ENCODE measurements around the gene CACNB4. TPM values are rescaled to one million over a fixed set of nuclear protein-coding genes. Genes with fewer than 3 reads are reported as not detected.
"Not testable (repeated sequence)": the region's sequence is repeated elsewhere in the genome, so short reads cannot be mapped to it uniquely, and the experiment has no call there.

The CACNB4 gene
- 6.4 TPM for polyA plus RNA-seq (ENCODE audit: insufficient read length)

- DNase-seq, result peak; percentile 55
Observed at GRCh38 chr2:152098496-152099366, at the start of gene CACNB4. CACNB4 (minus strand) TSS chr2:152099044.

- DNase-seq, result no peak
Observed at GRCh38 chr2:152134488-152135280, 35.8 kb upstream of the CACNB4 start.

GRCh38 chr2:152132306-152132705, 33.5 kb upstream of the CACNB4 start:
- DNase-seq, result no peak

- no peak for DNase-seq
Observed at GRCh38 chr2:152127628-152128027, 28.8 kb upstream of the CACNB4 start.

GRCh38 chr2:152126664-152127063, 27.8 kb upstream of the CACNB4 start:
- DNase-seq, result no peak

- no peak for DNase-seq
Observed at GRCh38 chr2:152122161-152122560, 23.3 kb upstream of the CACNB4 start.

GRCh38 chr2:152120430-152120829, 21.6 kb upstream of the CACNB4 start:
- DNase-seq, result no peak

GRCh38 chr2:152115952-152116351, 17.1 kb upstream of the CACNB4 start:
- DNase-seq, result no peak

- DNase-seq, result no peak
Observed at GRCh38 chr2:152114366-152114765, 15.5 kb upstream of the CACNB4 start.

- DNase-seq, result not testable (repeated sequence)
Observed at GRCh38 chr2:152107140-152107539, 8.3 kb upstream of the CACNB4 start.

GRCh38 chr2:152106464-152106863, 7.6 kb upstream of the CACNB4 start:
- no peak for DNase-seq

GRCh38 chr2:152103271-152103670, 4.4 kb upstream of the CACNB4 start:
- DNase-seq, result no peak

- DNase-seq, result no peak
Observed at GRCh38 chr2:152100961-152101360, 2.1 kb upstream of the CACNB4 start.

- DNase-seq, result peak; percentile 28
Observed at GRCh38 chr2:152099367-152100050, 665 bp upstream of the CACNB4 start.

GRCh38 chr2:152097801-152098495, 896 bp downstream of the CACNB4 start:
- peak; percentile 49 for DNase-seq

- peak; percentile 43 for DNase-seq
Observed at GRCh38 chr2:152097290-152097800, 1.5 kb downstream of the CACNB4 start.

GRCh38 chr2:152095146-152095545, 3.7 kb downstream of the CACNB4 start:
- DNase-seq, result no peak

GRCh38 chr2:152094014-152094413, 4.8 kb downstream of the CACNB4 start:
- DNase-seq, result no peak

- DNase-seq, result peak; percentile 9
Observed at GRCh38 chr2:152093464-152093863, 5.4 kb downstream of the CACNB4 start.

GRCh38 chr2:152092095-152092494, 6.7 kb downstream of the CACNB4 start:
- DNase-seq, result no peak

- DNase-seq, result not testable (repeated sequence)
Observed at GRCh38 chr2:152090726-152091125, 8.1 kb downstream of the CACNB4 start.

- DNase-seq, result peak; percentile 9
Observed at GRCh38 chr2:152089238-152089637, 9.6 kb downstream of the CACNB4 start.

Data from hindlimb muscle (tissue), 1 donor.